Endothelial cell of umbilical vein (primary cell): Measurements from ENCODE around the gene BRD3. TPM values are rescaled to one million over a fixed set of nuclear protein-coding genes. Genes with fewer than 3 reads are reported as not detected.

Experiments
- BruUV-seq: library from RNA; stranded (reverse); fragments of 400-500 nt; replicated peaks from 2 replicates; lab custom pipeline; 2021; lab: Mats Ljungman, UMichigan
- CTCF ChIA-PET: fragments of 300-600, 350-600 bp; sonication (Branson Sonifier 250); formaldehyde crosslinking; loops from one replicate; lab custom pipeline; 2021; ENCODE audit warnings: antibody characterized with exemption, inconsistent platforms; lab: Charles Lee
- POLR2A ChIA-PET: fragments of 300-600, 350-600 bp; sonication (Branson Sonifier 250); formaldehyde crosslinking; loops from one replicate; lab custom pipeline; 2021; ENCODE audit warnings: antibody characterized with exemption, inconsistent platforms; lab: Charles Lee
- DNase-seq: peaks from one replicate; pipeline ENCODE4 v3.0.0-alpha.2; 2011; ENCODE audit warnings: low read depth, low spot score
- FAIRE-seq: peaks from 2 replicates; lab custom pipeline; 2011; peaks lifted over from hg19 to GRCh38; lab: Jason Lieb, UNC
- H2AFZ ChIP-seq: 2 replicates; pipeline ENCODE4 v1.6.0; 2012; ENCODE audit warnings: low read depth, low read length, control low read depth, inconsistent platforms
- H3K27ac ChIP-seq: 2 replicates; pipeline ENCODE4 v1.5.1; 2011; ENCODE audit warnings: low read depth, mild to moderate bottlenecking, control low read depth, low read length, moderate library complexity; ENCODE audit not compliant: insufficient read depth
- H3K27me3 ChIP-seq, 2 experiments: 2 replicates each; pipeline versions ENCODE4 v1.6.0 to v1.6.1; 2011; ENCODE audit warnings: low read length in 2 of 2, mixed read lengths in 1 of 2; ENCODE audit not compliant: control insufficient read depth in 2 of 2, insufficient read depth in 2 of 2
- H3K36me3 ChIP-seq, 2 experiments: 2 replicates in 1 of 2; 3 replicates in 1 of 2; pipeline ENCODE4 v1.5.1; 2011; ENCODE audit warnings: low read length in 2 of 2, mild to moderate bottlenecking in 1 of 2, moderate library complexity in 1 of 2; ENCODE audit not compliant: control insufficient read depth in 2 of 2, insufficient read depth in 2 of 2; ENCODE audit errors: extremely low read depth in 1 of 2
- H3K4me1 ChIP-seq: 3 replicates; pipeline ENCODE4 v1.5.1; 2011; ENCODE audit warnings: mild to moderate bottlenecking, low read length; ENCODE audit not compliant: control insufficient read depth, insufficient read depth; ENCODE audit errors: extremely low read depth
- H3K4me2 ChIP-seq: 2 replicates; pipeline ENCODE4 v1.6.1; 2011; ENCODE audit warnings: low read length, control low read depth, mixed read lengths; ENCODE audit not compliant: insufficient read depth
- H3K4me3 ChIP-seq, 3 experiments: fragments of 200-600 bp in 1 of 3; sonication (generic), shearing (Covaris generic) in 1 of 3; replicated peaks in 1 of 3; 2 replicates each; pipeline ENCODE4 v1.5.1; 2011 to 2016; ENCODE audit warnings: control low read depth in 3 of 3, low read length in 3 of 3, mild to moderate bottlenecking in 2 of 3, inconsistent platforms in 1 of 3, low read depth in 1 of 3, moderate library complexity in 1 of 3; ENCODE audit not compliant: insufficient read depth in 1 of 3
- H3K79me2 ChIP-seq: 2 replicates; pipeline ENCODE4 v1.6.0; 2012; ENCODE audit warnings: low read length, inconsistent platforms; ENCODE audit not compliant: control insufficient read depth, insufficient read depth
- H3K9ac ChIP-seq: replicated peaks from 2 replicates; pipeline ENCODE3; 2011; ENCODE audit warnings: low read length, control low read depth; ENCODE audit not compliant: insufficient read depth; ENCODE audit errors: extremely low read depth
- H3K9me1 ChIP-seq: replicated peaks from 3 replicates; pipeline ENCODE4 v1.6.0; 2011; ENCODE audit warnings: mild to moderate bottlenecking, low read length; ENCODE audit not compliant: control insufficient read depth, insufficient read depth; ENCODE audit errors: extremely low read depth
- H3K9me3 ChIP-seq: replicated peaks from 2 replicates; pipeline ENCODE4 v1.5.1; 2012; ENCODE audit warnings: low read length, inconsistent platforms; ENCODE audit not compliant: control insufficient read depth, insufficient read depth
- H4K20me1 ChIP-seq: replicated peaks from 2 replicates; pipeline ENCODE3; 2011; ENCODE audit warnings: mild to moderate bottlenecking, low read length; ENCODE audit not compliant: control insufficient read depth, insufficient read depth; ENCODE audit errors: extremely low read depth
- CTCF ChIP-seq, 2 donors: IDR thresholded peaks; 1 replicate in 1 of 2; 2 replicates in 1 of 2; pipeline ENCODE4 v1.5.1; 2011; ENCODE audit warnings: low read length in 2 of 2, mild to moderate bottlenecking in 2 of 2, moderate library complexity in 2 of 2, control low read depth in 1 of 2, inconsistent platforms in 1 of 2, low read depth in 1 of 2; ENCODE audit not compliant: insufficient read depth in 1 of 2; ENCODE audit errors: extremely low read depth in 1 of 2
- EZH2 ChIP-seq: IDR thresholded peaks from 2 replicates; pipeline ENCODE4 v1.6.1; 2012; ENCODE audit warnings: borderline replicate concordance, low read depth, mild to moderate bottlenecking, moderate library complexity, low read length, inconsistent platforms; ENCODE audit not compliant: severe bottlenecking
- FOS ChIP-seq: IDR thresholded peaks from 2 replicates; pipeline ENCODE4 v1.6.1; 2011; ENCODE audit warnings: mild to moderate bottlenecking, low read length, moderate library complexity, borderline replicate concordance; ENCODE audit not compliant: insufficient read depth
- GATA2 ChIP-seq: IDR thresholded peaks from 2 replicates; pipeline ENCODE4 v1.7.0; 2011; ENCODE audit warnings: low read depth, mild to moderate bottlenecking, moderate library complexity, mixed read lengths, low read length; ENCODE audit not compliant: insufficient read length, insufficient read depth
- JUN ChIP-seq: IDR thresholded peaks from 2 replicates; pipeline ENCODE4 v1.6.1; 2011; ENCODE audit warnings: borderline replicate concordance, low read depth; ENCODE audit not compliant: insufficient read length, insufficient read depth
- MAX ChIP-seq: IDR thresholded peaks from 2 replicates; pipeline ENCODE4 v1.6.1; 2011; ENCODE audit not compliant: insufficient read depth, insufficient read length
- MYC ChIP-seq: IDR thresholded peaks from one replicate; pipeline ENCODE4 v1.6.1; 2011; ENCODE audit warnings: mild to moderate bottlenecking, low read depth, low read length
- POLR2A ChIP-seq: IDR thresholded peaks from 2 replicates; pipeline ENCODE4 v1.6.1; 2012; ENCODE audit warnings: low read depth, mild to moderate bottlenecking, control low read depth, low read length
- POLR2AphosphoS5 ChIP-seq: IDR thresholded peaks from 2 replicates; pipeline ENCODE4 v1.6.1; 2012; ENCODE audit warnings: low read depth, mild to moderate bottlenecking, control low read depth, low read length, moderate library complexity; ENCODE audit not compliant: insufficient read depth
- dilution Hi-C: fragments of 300-500 bp; cut with MboI; formaldehyde crosslinking; loops from one replicate; pipeline ENCODE4 v1.15.0; 2019; ENCODE audit warnings: low sequenced_read_pairs; ENCODE audit not compliant: extremely low pct_ligation_motif_present
- intact Hi-C: fragments of 100-400 bp; cut with micrococcal nuclease; formaldehyde crosslinking; loops from one replicate; pipeline ENCODE4 v1.10.0; 2022
- polyA plus RNA-seq, 4 experiments: library from polyadenylated mRNA; depleted of rRNA in 3 of 4; stranded (reverse) in 3 of 4; unstranded in 1 of 4; fragments of >200 nt; gene quantifications; 2 replicates each; pipeline versions ENCODE4 v1.2.1 to v1.2.3, GENCODE V29; 2011 to 2012; ENCODE audit warnings: missing spikeins in 1 of 4
- total RNA-seq: library from RNA; stranded (reverse); gene quantifications from 2 replicates; pipeline ENCODE4 v1.2.3, GENCODE V29; 2021

The BRD3 gene
- total and polyA plus RNA-seq, 2 donors (not counting 3 experiments of a cell fraction or from before 2014, with no cell fraction given), result 10.5 to 47.1 TPM

GRCh38 chr9:134007150-134007549 lies 60.7 kb downstream of the BRD3 start:
- TF ChIP-seq MAX (no peak), POLR2AphosphoS5 (no peak), EZH2 (no peak), MYC (no peak)
- H4K20me1 ChIP-seq, result no peaks in the 10 kb centered on the region
- H3K9me1 ChIP-seq, result no peaks in the 10 kb centered on the region
- BruUV-seq, result no TSS peak
- FAIRE-seq (no peak), DNase-seq (no peak)
- POLR2A ChIA-PET, result no interaction called here
- H3K36me3 ChIP-seq, result no peaks in the 10 kb centered on the region
- no peak overlapping the region for H2AFZ ChIP-seq
- H3K4me2 ChIP-seq, result no peak overlapping the region
- H3K4me1 ChIP-seq, result no peaks in the 10 kb centered on the region
- no peak overlapping the region for H3K9ac ChIP-seq
- no peaks in the 10 kb centered on the region for H3K9me3 ChIP-seq
- intact Hi-C loops, result no loop called here
- dilution Hi-C loops, result no loop called here
- H3K79me2 ChIP-seq, result no peaks in the 10 kb centered on the region
- no peak overlapping the region for H3K27ac ChIP-seq
- no peak overlapping the region for H3K4me3 ChIP-seq
- H3K27me3 ChIP-seq, result peaks cover 0 to 3% of the 10 kb centered on the region in 2 experiments
- CTCF ChIA-PET, result interaction anchor here (1.2 to 2.7 kb wide), 3 partner anchors 8 to 264 kb away, joined by 4 to 13 read pairs (median 4); no protein-coding TSS in a partner anchor

- Histone ChIP-seq H3K9me1 (no peaks in the 10 kb centered on the region), H3K9me3 (no peaks in the 10 kb centered on the region), H3K4me1 (no peaks in the 10 kb centered on the region), H3K4me2 (no peak overlapping the region), H3K27me3 (peaks cover 0 to 3% of the 10 kb centered on the region in 2 experiments), H4K20me1 (no peaks in the 10 kb centered on the region), H3K4me3 (no peak overlapping the region), H3K9ac (no peak overlapping the region), H2AFZ (no peak overlapping the region), H3K79me2 (no peaks in the 10 kb centered on the region), H3K36me3 (no peaks in the 10 kb centered on the region), H3K27ac (no peak overlapping the region)
- ChIA-PET CTCF (interaction anchor here (1.2 to 2.7 kb wide), 5 partner anchors 10 to 262 kb away, joined by 3 to 13 read pairs (median 5); no protein-coding TSS in a partner anchor), POLR2A (no interaction called here)
- DNase-seq (no peak), FAIRE-seq (no peak)
- intact Hi-C loops, result no loop called here
- dilution Hi-C loops, result no loop called here
- TF ChIP-seq GATA2 (no peak), POLR2A (no peak), EZH2 (no peak), MYC (no peak), POLR2AphosphoS5 (no peak), FOS (no peak), CTCF (IDR thresholded peaks at IDR 0.05; ENCODE audit: extremely low read depth in 1 of 2, insufficient read depth in 1 of 2, low read depth in 1 of 2, low read length in 2 of 2) (no peak), JUN (no peak), MAX (no peak)
- BruUV-seq, result no TSS peak
These were observed 62.4 kb downstream of the BRD3 start for GRCh38 chr9:134005381-134005780.
